Testis (tissue), 3 donors: ENCODE measurements around the gene DCUN1D5. TPM values are rescaled to one million over a fixed set of nuclear protein-coding genes. Genes with fewer than 3 reads are reported as not detected.
A peak's percentile ranks its signal among the peaks of the same experiment; 100 is the strongest.

Source experiments
- DNase-seq: peaks from one replicate; pipeline ENCODE4 v3.0.0-alpha.2; 2019
- H3K27ac ChIP-seq, 2 donors: fragments of 200-600 bp; sonication (generic); one replicate each; pipeline ENCODE4 v1.5.1; 2019
- H3K27me3 ChIP-seq: fragments of 200-600 bp; sonication (generic); one replicate; pipeline ENCODE4 v1.5.1; 2019
- H3K36me3 ChIP-seq: fragments of 200-600 bp; sonication (generic); one replicate; pipeline ENCODE4 v1.5.1; 2017; ENCODE audit warnings: low read depth; ENCODE audit errors: missing control alignments
- H3K4me1 ChIP-seq: fragments of 200-600 bp; sonication (generic); one replicate; pipeline ENCODE4 v1.5.1; 2019
- H3K4me3 ChIP-seq, 2 donors: fragments of 200-600 bp; sonication (generic); one replicate each; pipeline ENCODE4 v1.5.1; 2017 to 2019
- H3K9me3 ChIP-seq: fragments of 200-600 bp; sonication (generic); one replicate; pipeline ENCODE4 v1.5.1; 2017
- CTCF ChIP-seq, 3 experiments: fragments of 450-650 bp in 2 of 3; fragments of 200-600 bp in 1 of 3; sonication (generic) in 1 of 3; IDR thresholded peaks; one replicate each; pipeline ENCODE4 v1.5.1; 2016 to 2019; ENCODE audit warnings: antibody characterized with exemption in 3 of 3, mild to moderate bottlenecking in 2 of 3, moderate library complexity in 1 of 3
- POLR2A ChIP-seq: fragments of 450-650 bp; IDR thresholded peaks from one replicate; pipeline ENCODE4 v1.6.1; 2017; ENCODE audit warnings: antibody characterized with exemption, mild to moderate bottlenecking, moderate library complexity
- WGBS, 2 donors: methylation state at CpG; one replicate each; pipeline ENCODE4 v1.1.5; 2018; 5-methylcytosine and 5-hydroxymethylcytosine counted together
- intact Hi-C: fragments of 100-400 bp; cut with DNase I; formaldehyde crosslinking; loops from one replicate; pipeline ENCODE4 v1.15.1; 2023; ENCODE audit warnings: low total_unique reads
- polyA plus RNA-seq: library from polyadenylated mRNA; stranded (reverse); fragments of 350-450 nt; fragmentation: Illumina TruSeq; extraction: RNeasy Lipid Tissue Mini Kit (QIAGEN cat#74804); gene quantifications from one replicate; pipeline ENCODE4 v1.2.3, GENCODE V29; 2014; ENCODE audit warnings: low read depth, low replicate concordance; ENCODE audit not compliant: insufficient read depth
- total RNA-seq, 2 donors: library from RNA; depleted of rRNA; stranded (reverse); fragments of >200 nt; gene quantifications; one replicate each; pipeline ENCODE4 v1.2.3, GENCODE V29; 2016

DCUN1D5 gene
- total and polyA plus RNA-seq, 3 donors from 2014 or later, result 37.3 to 70.8 (median 62.5) TPM

- Histone ChIP-seq H3K4me1 (peaks cover 5% of the 10 kb centered on the region), H3K27ac (no peak overlapping the region), H3K4me3 (no peak overlapping the region), H3K36me3 (no peaks in the 10 kb centered on the region), H3K27me3 (no peaks in the 10 kb centered on the region), H3K9me3 (no peaks in the 10 kb centered on the region)
- intact Hi-C loops, result no loop called here
- 81 to 89% methylated on average over 5 of the region's 5 CpGs for WGBS, 2 donors
- DNase-seq, result no peak
- TF ChIP-seq CTCF (IDR thresholded peaks at IDR 0.05) (no peak), POLR2A (no peak)
Measured at GRCh38 chr11:103111400-103111799, 19.4 kb upstream of the DCUN1D5 start.

- H3K36me3 ChIP-seq, result no peaks in the 10 kb centered on the region
- H3K4me3 ChIP-seq, result peak overlapping the region; percentile 73 to 78
- peaks cover 5% of the 10 kb centered on the region for H3K4me1 ChIP-seq
- no peak for TF ChIP-seq POLR2A
- TF ChIP-seq CTCF (IDR thresholded peaks at IDR 0.05), result no peak
- intact Hi-C loops, result no loop called here
- no peaks in the 10 kb centered on the region for H3K27me3 ChIP-seq
- no peaks in the 10 kb centered on the region for H3K9me3 ChIP-seq
- DNase-seq, result no peak
- H3K27ac ChIP-seq, result no peak overlapping the region
Measured at GRCh38 chr11:103110391-103110790, 18.4 kb upstream of the DCUN1D5 start.

- 9% methylated on average over 26 of the region's 26 CpGs for WGBS, 2 donors
- H3K4me1 ChIP-seq, result peaks cover 5% of the 10 kb centered on the region
- TF ChIP-seq CTCF (IDR thresholded peaks at IDR 0.05) (no peak), POLR2A (no peak)
- intact Hi-C loops, result no loop called here
- H3K4me3 ChIP-seq, result peak overlapping the region; percentile 73 to 78
- H3K27me3 ChIP-seq, result no peaks in the 10 kb centered on the region
- no peaks in the 10 kb centered on the region for H3K36me3 ChIP-seq
- H3K27ac ChIP-seq, result peak overlapping the region; percentile 13 to 44
- H3K9me3 ChIP-seq, result no peaks in the 10 kb centered on the region
- peak; percentile 19 for DNase-seq
Measured at GRCh38 chr11:103109818-103110388, 17.9 kb upstream of the DCUN1D5 start.

GRCh38 chr11:103108933-103109817 is 17.2 kb upstream of the DCUN1D5 start, which contains the start of gene DYNC2H1:
Gene DYNC2H1, plus strand, starts transcription at chr11:103109426. Its CDS starts 149 bp downstream, at chr11:103109575.
- DNase-seq, result peak; percentile 94
- H3K4me1 ChIP-seq, result peaks cover 5% of the 10 kb centered on the region
- no peaks in the 10 kb centered on the region for H3K36me3 ChIP-seq
- H3K9me3 ChIP-seq, result no peaks in the 10 kb centered on the region
- intact Hi-C loops, result no loop called here
- 1% methylated on average over 27 to 53 of the region's 53 CpGs for WGBS, 2 donors
- peak within 1 kb of the TSS; percentile 73 to 78 for H3K4me3 ChIP-seq
- H3K27ac ChIP-seq, result peak within 1 kb of the TSS; percentile 13 to 44
- TF ChIP-seq POLR2A, result no peak
- peak in 2 of 3 experiments; percentile 28 to 30 for TF ChIP-seq CTCF (IDR thresholded peaks at IDR 0.05)
- no peaks in the 10 kb centered on the region for H3K27me3 ChIP-seq
